H1 (cell line): ENCODE results near the gene TAF1B. TPM values are rescaled to one million over a fixed set of nuclear protein-coding genes. Genes with fewer than 3 reads are reported as not detected.

Experiments used
- CTCF ChIA-PET: fragments of 300-600 bp; sonication (Branson Sonifier 250); formaldehyde crosslinking; loops from one replicate; lab custom pipeline; 2021; ENCODE audit not compliant: partially characterized antibody; lab: Charles Lee
- POLR2A ChIA-PET: fragments of 300-600 bp; sonication (Branson Sonifier 250); formaldehyde crosslinking; loops from one replicate; lab custom pipeline; 2021; ENCODE audit warnings: inconsistent platforms; ENCODE audit not compliant: partially characterized antibody; lab: Charles Lee
- DNase-seq, 2 experiments: peaks; one replicate each; pipeline versions ENCODE4 v3.0.0 to v3.0.0-alpha.2; 2010 to 2022; ENCODE audit warnings: low spot score in 2 of 2, low read depth in 1 of 2, mixed read lengths in 1 of 2
- FAIRE-seq: peaks from 2 replicates; lab custom pipeline; 2011; peaks lifted over from hg19 to GRCh38; lab: Jason Lieb, UNC
- H2AFZ ChIP-seq: 2 replicates; pipeline ENCODE4 v1.8.1; 2012; ENCODE audit warnings: low read length, inconsistent platforms
- H2AK5ac ChIP-seq: 2 replicates; pipeline ENCODE4 v1.6.1; 2013; ENCODE audit warnings: low read depth, low read length
- H2BK120ac ChIP-seq: replicated peaks from 2 replicates; pipeline ENCODE3; 2013; ENCODE audit warnings: low read depth, low read length, inconsistent platforms
- H2BK12ac ChIP-seq: 2 replicates; pipeline ENCODE4 v1.6.1; 2013; ENCODE audit warnings: low read depth, low read length
- H2BK15ac ChIP-seq: 2 replicates; pipeline ENCODE4 v1.6.1; 2013; ENCODE audit warnings: low read length
- H2BK20ac ChIP-seq: 2 replicates; pipeline ENCODE4 v1.6.1; 2013; ENCODE audit warnings: low read length
- H2BK5ac ChIP-seq: 2 replicates; pipeline ENCODE4 v1.6.1; 2013; ENCODE audit warnings: low read depth, low read length
- H3K14ac ChIP-seq: 2 replicates; pipeline ENCODE4 v1.6.1; 2013; ENCODE audit warnings: inconsistent platforms; ENCODE audit not compliant: insufficient read length
- H3K18ac ChIP-seq: 2 replicates; pipeline ENCODE4 v1.6.1; 2013; ENCODE audit warnings: low read length; ENCODE audit errors: extremely low read depth
- H3K23ac ChIP-seq: 2 replicates; pipeline ENCODE4 v1.6.1; 2013; ENCODE audit warnings: inconsistent platforms; ENCODE audit not compliant: insufficient read length
- H3K23me2 ChIP-seq: 2 replicates; pipeline ENCODE4 v1.6.1; 2013; ENCODE audit warnings: low read depth, low read length
- H3K27ac ChIP-seq: 2 replicates; pipeline ENCODE4 v1.6.1; 2011; ENCODE audit warnings: low read depth, low read length, inconsistent platforms
- H3K27me3 ChIP-seq, 4 experiments: replicated peaks in 1 of 4; 1 replicate in 1 of 4; 2 replicates in 3 of 4; pipeline versions ENCODE4 v1.6.1 to v1.8.1; 2011 to 2013; ENCODE audit warnings: low read length in 3 of 4, mild to moderate bottlenecking in 3 of 4, inconsistent platforms in 2 of 4, mixed read lengths in 2 of 4, moderate library complexity in 1 of 4; ENCODE audit not compliant: control insufficient read depth in 3 of 4, insufficient read depth in 3 of 4; ENCODE audit errors: extremely low read depth in 1 of 4
- H3K36me3 ChIP-seq, 4 experiments: 2 replicates each; pipeline versions ENCODE4 v1.6.1 to v1.8.1; 2011 to 2013; ENCODE audit warnings: mild to moderate bottlenecking in 4 of 4, low read length in 3 of 4, moderate library complexity in 2 of 4, control low read depth in 1 of 4, inconsistent platforms in 1 of 4; ENCODE audit not compliant: insufficient read depth in 4 of 4, control insufficient read depth in 2 of 4
- H3K4ac ChIP-seq: replicated peaks from 2 replicates; pipeline ENCODE3; 2013; ENCODE audit warnings: low read length, low read depth, mixed read lengths, inconsistent platforms; ENCODE audit not compliant: insufficient read length
- H3K4me1 ChIP-seq, 4 experiments: replicated peaks in 1 of 4; 1 replicate in 1 of 4; 2 replicates in 3 of 4; pipeline versions ENCODE4 v1.6.1 to v1.8.1; 2011 to 2013; ENCODE audit warnings: low read length in 3 of 4, inconsistent platforms in 2 of 4, mixed read lengths in 1 of 4; ENCODE audit not compliant: insufficient read depth in 4 of 4, control insufficient read depth in 3 of 4
- H3K4me2 ChIP-seq, 2 experiments: 2 replicates each; pipeline versions ENCODE4 v1.6.1 to v1.8.1; 2011 to 2013; ENCODE audit warnings: low read depth in 2 of 2, low read length in 2 of 2, control low read depth in 1 of 2, inconsistent platforms in 1 of 2, mild to moderate bottlenecking in 1 of 2; ENCODE audit not compliant: insufficient read depth in 1 of 2
- H3K4me3 ChIP-seq, 4 experiments: fragments of 200-600, 300-600 bp in 1 of 4; sonication (generic), shearing (Covaris generic), sonication (Bioruptor Twin) in 1 of 4; 2 replicates each; pipeline versions ENCODE4 v1.5.1 to v1.8.1; 2011 to 2016; ENCODE audit warnings: low read length in 4 of 4, low read depth in 3 of 4, control low read depth in 2 of 4, inconsistent platforms in 2 of 4, mild to moderate bottlenecking in 2 of 4, mixed read lengths in 1 of 4, moderate library complexity in 1 of 4; ENCODE audit not compliant: insufficient read depth in 2 of 4; ENCODE audit errors: extremely low read depth in 1 of 4
- H3K56ac ChIP-seq: replicated peaks from 2 replicates; pipeline ENCODE3; 2013; ENCODE audit warnings: low read depth, mild to moderate bottlenecking, mixed read lengths, low read length, inconsistent platforms; ENCODE audit not compliant: insufficient read length
- H3K79me1 ChIP-seq: 2 replicates; pipeline ENCODE4 v1.6.1; 2013; ENCODE audit warnings: low read depth, low read length, control low read depth
- H3K79me2 ChIP-seq, 2 experiments: 2 replicates each; pipeline versions ENCODE4 v1.6.1 to v1.8.1; 2012 to 2013; ENCODE audit warnings: low read length in 2 of 2, mild to moderate bottlenecking in 2 of 2, inconsistent platforms in 1 of 2; ENCODE audit not compliant: insufficient read depth in 2 of 2, control insufficient read depth in 1 of 2
- H3K9ac ChIP-seq, 4 experiments: replicated peaks in 1 of 4; 1 replicate in 1 of 4; 2 replicates in 3 of 4; pipeline versions ENCODE4 v1.6.1 to v1.8.1; 2011 to 2013; ENCODE audit warnings: low read depth in 3 of 4, low read length in 3 of 4, control low read depth in 2 of 4, mild to moderate bottlenecking in 2 of 4, moderate library complexity in 2 of 4, inconsistent platforms in 1 of 4; ENCODE audit errors: extremely low read depth in 1 of 4
- H3K9me3 ChIP-seq, 2 experiments: 2 replicates each; pipeline versions ENCODE4 v1.6.1 to v1.8.1; 2012 to 2013; ENCODE audit warnings: mild to moderate bottlenecking in 2 of 2, moderate library complexity in 2 of 2, control low read depth in 1 of 2, inconsistent platforms in 1 of 2, low read depth in 1 of 2, low read length in 1 of 2, mixed read lengths in 1 of 2; ENCODE audit not compliant: insufficient read depth in 2 of 2
- H4K20me1 ChIP-seq, 2 experiments: replicated peaks in 1 of 2; 2 replicates each; pipeline versions ENCODE3 to v1.8.1; 2011 to 2013; ENCODE audit warnings: inconsistent platforms in 2 of 2, low read length in 2 of 2, mild to moderate bottlenecking in 1 of 2; ENCODE audit not compliant: insufficient read depth in 2 of 2, control insufficient read depth in 1 of 2
- H4K5ac ChIP-seq: 2 replicates; pipeline ENCODE4 v1.6.1; 2013; ENCODE audit warnings: low read length, low read depth, mixed read lengths, inconsistent platforms; ENCODE audit not compliant: insufficient read length
- H4K8ac ChIP-seq: 2 replicates; pipeline ENCODE4 v1.8.0; 2013; ENCODE audit warnings: mild to moderate bottlenecking, moderate library complexity, low read length, inconsistent platforms; ENCODE audit not compliant: insufficient read depth; ENCODE audit errors: extremely low read depth
- H4K91ac ChIP-seq: replicated peaks from 2 replicates; pipeline ENCODE3; 2013; ENCODE audit warnings: low read length, mixed read lengths, inconsistent platforms; ENCODE audit not compliant: insufficient read length
- SIN3A ChIP-seq, 2 experiments: IDR thresholded peaks in 1 of 2; conservative IDR thresholded peaks in 1 of 2; 2 replicates each; pipeline ENCODE4 v1.6.1; 2011 to 2012; ENCODE audit warnings: low read length in 2 of 2, improper control_type of control experiment in 1 of 2, low read depth in 1 of 2, mild to moderate bottlenecking in 1 of 2
- WGBS, 2 experiments: shearing (Covaris generic) in 1 of 2; methylation state at CpG; one replicate each; pipeline versions ENCODE4 v1.1.6 to v1.1.7; 2013 to 2015; ENCODE audit warnings: low lambda C conversion rate in 2 of 2, mixed read lengths in 2 of 2, inconsistent platforms in 1 of 2, low coverage in 1 of 2, missing lambda C conversion rate in 1 of 2; ENCODE audit not compliant: insufficient replicate concordance in 2 of 2, insufficient coverage in 1 of 2, insufficient read length in 1 of 2; ENCODE audit errors: extremely low coverage in 1 of 2, missing lambda C conversion rate in 1 of 2; 5-methylcytosine and 5-hydroxymethylcytosine counted together
- polyA plus RNA-seq, 7 experiments: library from polyadenylated mRNA; depleted of rRNA in 3 of 7; stranded (reverse) in 5 of 7; unstranded in 2 of 7; fragments of >200 nt in 5 of 7; fragments of 200-250 nt in 2 of 7; gene quantifications; 1 replicate in 5 of 7; 2 replicates in 1 of 7; 4 replicates in 1 of 7; pipeline versions ENCODE4 v1.2.1 to v1.2.3, GENCODE V29; 2011 to 2013; ENCODE audit warnings: missing spikeins in 2 of 7, mixed read lengths in 2 of 7
- total RNA-seq: library from RNA; stranded (reverse); fragmentation: NEBNext Ultra II Directional; extraction: Animal tissue kit (Norgen Biotek cat#: 25700); gene quantifications from 2 replicates; pipeline ENCODE4 v1.2.1, GENCODE V29; 2021

The TAF1B gene
- total and polyA plus RNA-seq, 2 of the 8 experiments (the other 6 are each of a cell fraction or from before 2014, with no cell fraction given), result 6.6 to 25.2 TPM

- Histone ChIP-seq H2BK5ac (no peak overlapping the region), H3K27ac (no peak overlapping the region), H3K4me2 (no peak overlapping the region), H3K79me2 (no peaks in the 10 kb centered on the region), H3K14ac (no peak overlapping the region), H4K20me1 (no peaks in the 10 kb centered on the region), H4K5ac (no peak overlapping the region), H3K4me1 (no peaks in the 10 kb centered on the region), H3K23me2 (no peaks in the 10 kb centered on the region), H4K8ac (no peak overlapping the region), H3K36me3 (peaks cover 0 to 8% (median 2%) of the 10 kb centered on the region in 4 experiments; a peak in 4 of 8 replicates), H2BK20ac (no peak overlapping the region), H3K27me3 (no peaks in the 10 kb centered on the region), H3K4ac (no peak overlapping the region), H4K91ac (no peak overlapping the region), H3K18ac (no peak overlapping the region), H3K79me1 (no peaks in the 10 kb centered on the region), H3K23ac (no peak overlapping the region), H3K56ac (no peak overlapping the region), H2BK12ac (no peak overlapping the region), H3K4me3 (no peak overlapping the region), H2BK120ac (no peak overlapping the region), H2AK5ac (no peak overlapping the region), H2AFZ (no peak overlapping the region), H2BK15ac (no peak overlapping the region), H3K9ac (no peak overlapping the region), H3K9me3 (no peaks in the 10 kb centered on the region)
- TF ChIP-seq SIN3A (conservative IDR thresholded peaks at IDR 0.05 in 1 of 2, IDR thresholded peaks at IDR 0.05 in 1 of 2; ENCODE audit: low read depth in 1 of 2, low read length in 2 of 2), result no peak
- WGBS, 2 experiments, result 91% methylated on average over 4 of the region's 4 CpGs; no CpG with 5 or more reads in 1 of the 2 experiments
- ChIA-PET POLR2A (no interaction called here), CTCF (no interaction called here)
- DNase-seq, result no peak
- FAIRE-seq, result no peak
These were observed 69.2 kb downstream of the TAF1B start for GRCh38 chr2:9912468-9912867.
